B cell (primary cell): ENCODE measurements around the gene HEBP1. TPM values are rescaled to one million over a fixed set of nuclear protein-coding genes. Genes with fewer than 3 reads are reported as not detected.
A peak's percentile ranks its signal among the peaks of the same experiment; 100 is the strongest.

Experiments
- ATAC-seq: fragments of 200-7000 bp; cut with Tn5 transposase; one replicate; pipeline ENCODE4 v1.10.0; 2021; ENCODE audit warnings: low read depth, mild to moderate bottlenecking, moderate number of reproducible peaks, moderate library complexity
- CTCF ChIA-PET: fragments of 350-600 bp; sonication (Branson Sonifier 250); formaldehyde crosslinking; loops from one replicate; lab custom pipeline; 2021; ENCODE audit warnings: antibody characterized with exemption, inconsistent platforms; lab: Charles Lee
- POLR2A ChIA-PET: fragments of 350-600 bp; sonication (Branson Sonifier 250); formaldehyde crosslinking; loops from one replicate; lab custom pipeline; 2021; ENCODE audit warnings: antibody characterized with exemption; lab: Charles Lee
- DNase-seq: peaks from one replicate; pipeline ENCODE4 v3.0.0; 2013
- H2AFZ ChIP-seq: 2 replicates; pipeline ENCODE4 v1.6.1; 2012; ENCODE audit warnings: mild to moderate bottlenecking, low read depth, low read length; ENCODE audit not compliant: insufficient read depth, poor library complexity, severe bottlenecking
- H3K27ac ChIP-seq, 2 donors: 1 replicate in 1 of 2; 2 replicates in 1 of 2; pipeline ENCODE4 v1.5.1; 2012 to 2013; ENCODE audit warnings: low read length in 2 of 2, mild to moderate bottlenecking in 2 of 2, moderate library complexity in 1 of 2
- H3K27me3 ChIP-seq, 4 experiments: fragments of 200-600 bp in 1 of 4; sonication (generic) in 1 of 4; replicated peaks in 1 of 4; 1 replicate in 2 of 4; 2 replicates in 2 of 4; pipeline versions ENCODE4 v1.6.1 to v1.7.0; 2013 to 2016; ENCODE audit warnings: low read length in 3 of 4, mild to moderate bottlenecking in 2 of 4, mixed read lengths in 1 of 4, moderate library complexity in 1 of 4; ENCODE audit not compliant: insufficient read depth in 4 of 4, control insufficient read depth in 3 of 4; ENCODE audit errors: control extremely low read depth in 1 of 4
- H3K36me3 ChIP-seq, 2 experiments: replicated peaks in 1 of 2; 1 replicate in 1 of 2; 2 replicates in 1 of 2; pipeline versions ENCODE4 v1.6.1 to v1.7.1; 2013; ENCODE audit warnings: low read length in 1 of 2; ENCODE audit not compliant: insufficient read depth in 2 of 2, control insufficient read depth in 1 of 2; ENCODE audit errors: control extremely low read depth in 1 of 2, extremely low read depth in 1 of 2
- H3K4me1 ChIP-seq, 2 donors: fragments of 200-600 bp in 1 of 2; sonication (generic) in 1 of 2; 1 replicate in 1 of 2; 2 replicates in 1 of 2; pipeline versions ENCODE4 v1.5.1 to v1.6.1; 2013 to 2017; ENCODE audit warnings: low read length in 2 of 2; ENCODE audit not compliant: control insufficient read depth in 2 of 2, insufficient read depth in 2 of 2
- H3K4me2 ChIP-seq: replicated peaks from 2 replicates; pipeline ENCODE3; 2012; ENCODE audit warnings: mild to moderate bottlenecking, low read depth, low read length; ENCODE audit not compliant: poor library complexity, severe bottlenecking
- H3K4me3 ChIP-seq, 5 experiments: fragments of 200-600 bp in 1 of 5; sonication (generic) in 1 of 5; 1 replicate in 3 of 5; 2 replicates in 2 of 5; pipeline versions ENCODE4 v1.5.1 to v1.7.0; 2011 to 2016; ENCODE audit warnings: low read length in 4 of 5, mild to moderate bottlenecking in 4 of 5, low read depth in 2 of 5, control low read depth in 1 of 5, moderate library complexity in 1 of 5; ENCODE audit not compliant: insufficient read depth in 1 of 5; ENCODE audit errors: control extremely low read depth in 1 of 5, extremely low read depth in 1 of 5
- H3K79me2 ChIP-seq: fragments of 200-600 bp; sonication (generic); one replicate; pipeline ENCODE4 v1.6.0; 2016; ENCODE audit warnings: low read length; ENCODE audit not compliant: control insufficient read depth, insufficient read depth
- H3K9ac ChIP-seq: fragments of 200-600 bp; sonication (generic); 2 replicates; pipeline ENCODE4 v1.6.1; 2017; ENCODE audit warnings: mild to moderate bottlenecking, low read length, moderate library complexity
- H3K9me3 ChIP-seq, 3 donors: one replicate each; pipeline versions ENCODE4 v1.6.1 to v1.7.1; 2013; ENCODE audit warnings: low read length in 2 of 3; ENCODE audit not compliant: control insufficient read depth in 2 of 3, insufficient read depth in 1 of 3; ENCODE audit errors: control extremely low read depth in 1 of 3
- H4K20me1 ChIP-seq: 2 replicates; pipeline ENCODE4 v1.6.0; 2012; ENCODE audit warnings: mild to moderate bottlenecking, low read length; ENCODE audit not compliant: insufficient read depth, control insufficient read depth, poor library complexity, severe bottlenecking
- H3K27ac Mint-ChIP-seq: one replicate; pipeline ENCODE4 v1.8.0; 2021; ENCODE audit warnings: mixed read lengths
- H3K27me3 Mint-ChIP-seq: one replicate; pipeline ENCODE4 v1.8.0; 2021; ENCODE audit warnings: mixed read lengths
- H3K4me1 Mint-ChIP-seq: one replicate; pipeline ENCODE4 v1.8.0; 2021; ENCODE audit warnings: mixed read lengths
- H3K4me3 Mint-ChIP-seq: one replicate; pipeline ENCODE4 v1.8.0; 2021; ENCODE audit warnings: mixed read lengths
- H3K9me3 Mint-ChIP-seq: one replicate; pipeline ENCODE4 v1.8.0; 2022; ENCODE audit warnings: mixed read lengths; ENCODE audit not compliant: insufficient read depth
- EZH2 ChIP-seq: IDR thresholded peaks from 2 replicates; pipeline ENCODE4 v1.6.1; 2012; ENCODE audit warnings: borderline replicate concordance, low read depth, mild to moderate bottlenecking, moderate library complexity, low read length; ENCODE audit not compliant: insufficient read depth, poor library complexity, severe bottlenecking
- WGBS: methylation state at CpG from one replicate; pipeline ENCODE4 v1.1.5; 2013; ENCODE audit warnings: missing lambda C conversion rate; ENCODE audit not compliant: insufficient coverage; 5-methylcytosine and 5-hydroxymethylcytosine counted together
- intact Hi-C: fragments of 100-400 bp; cut with micrococcal nuclease; formaldehyde crosslinking; loops from one replicate; pipeline ENCODE4 v1.10.0; 2022
- polyA plus RNA-seq: library from polyadenylated mRNA; depleted of rRNA; stranded (reverse); fragments of >200 nt; gene quantifications from 2 replicates; pipeline ENCODE4 v1.2.3, GENCODE V29; 2012
- total RNA-seq, 2 donors: library from RNA; stranded (reverse); fragments of 120-200 nt in 1 of 2; gene quantifications; 1 replicate in 1 of 2; 2 replicates in 1 of 2; pipeline versions ENCODE4 v1.2.3 to v1.2.4, GENCODE V29; 2013 to 2022
- TF ChIP-seq, protein P1 (sequence below): fragments of 200-600 bp; IDR thresholded peaks from one replicate; pipeline ENCODE4 v1.8.0; 2022; ENCODE audit warnings: antibody characterized with exemption, mild to moderate bottlenecking

The HEBP1 gene
- total and polyA plus RNA-seq, 2 donors (not counting 1 experiment from before 2014, with no cell fraction given), result 6.0 to 14.5 TPM

DNA sequence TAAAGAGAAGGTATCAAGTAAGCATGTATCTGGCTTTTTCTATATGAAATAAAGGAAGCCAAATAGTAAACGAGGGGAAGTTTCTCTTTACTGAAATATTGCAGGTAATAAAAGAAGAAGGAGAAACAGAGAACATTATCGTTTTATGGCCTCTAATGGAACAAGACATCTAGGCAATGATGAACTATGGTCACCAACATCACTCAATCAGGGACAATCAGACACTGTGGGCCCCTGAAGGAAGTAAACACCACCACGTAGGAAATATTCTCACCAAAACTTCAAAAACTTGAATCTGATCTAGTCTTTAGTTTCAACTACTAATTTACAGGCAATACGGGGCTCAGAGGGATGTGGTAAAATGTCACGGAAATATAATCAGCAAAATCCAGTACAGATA lies 15.9 kb downstream of the HEBP1 start:
- no peak for ATAC-seq
- intact Hi-C loops, result no loop called here

DNA sequence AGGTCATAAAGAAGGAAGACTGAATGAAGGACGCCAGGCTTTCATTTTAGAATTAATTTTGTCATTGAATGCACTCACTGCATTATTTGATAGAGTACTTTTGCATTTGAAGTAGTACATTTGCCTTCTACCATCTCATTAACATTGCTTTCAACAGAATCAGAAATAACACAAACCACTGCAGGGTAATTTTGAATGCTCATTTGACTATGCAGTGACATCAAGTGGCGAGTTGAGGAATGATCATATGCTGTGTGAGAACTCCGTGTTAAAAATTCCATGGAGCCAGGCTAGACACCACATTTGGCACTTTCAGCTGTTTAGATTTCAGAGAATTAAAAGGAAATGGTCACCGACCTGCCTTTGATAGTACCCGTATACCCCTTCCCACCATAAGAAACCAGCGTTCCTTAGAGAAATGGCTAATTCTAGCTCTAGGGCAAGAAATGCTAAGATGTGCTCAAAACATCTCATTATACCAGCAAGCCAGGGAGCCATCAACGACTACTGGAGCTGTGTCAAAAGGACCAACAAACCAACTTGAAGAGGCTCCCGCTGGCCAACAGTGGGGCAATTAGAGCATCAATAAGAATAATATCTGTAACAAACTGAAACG lies 16.5 kb downstream of the HEBP1 start:
- ChIA-PET POLR2A (no interaction called here), CTCF (interaction anchor here (4.2 kb wide), 1 partner anchor 228 kb away, joined by 22 read pairs; no protein-coding TSS in a partner anchor)
- no peak for DNase-seq
- H3K4me3 Mint-ChIP-seq, result no peak overlapping the region
- H3K4me1 Mint-ChIP-seq, result no peaks in the 10 kb centered on the region
- H3K4me2 ChIP-seq, result no peak overlapping the region
- H3K27me3 ChIP-seq, result no peaks in the 10 kb centered on the region
- no peak overlapping the region for H2AFZ ChIP-seq
- no peaks in the 10 kb centered on the region for H4K20me1 ChIP-seq
- no peak for TF ChIP-seq EZH2
- TF ChIP-seq, protein P1, sequence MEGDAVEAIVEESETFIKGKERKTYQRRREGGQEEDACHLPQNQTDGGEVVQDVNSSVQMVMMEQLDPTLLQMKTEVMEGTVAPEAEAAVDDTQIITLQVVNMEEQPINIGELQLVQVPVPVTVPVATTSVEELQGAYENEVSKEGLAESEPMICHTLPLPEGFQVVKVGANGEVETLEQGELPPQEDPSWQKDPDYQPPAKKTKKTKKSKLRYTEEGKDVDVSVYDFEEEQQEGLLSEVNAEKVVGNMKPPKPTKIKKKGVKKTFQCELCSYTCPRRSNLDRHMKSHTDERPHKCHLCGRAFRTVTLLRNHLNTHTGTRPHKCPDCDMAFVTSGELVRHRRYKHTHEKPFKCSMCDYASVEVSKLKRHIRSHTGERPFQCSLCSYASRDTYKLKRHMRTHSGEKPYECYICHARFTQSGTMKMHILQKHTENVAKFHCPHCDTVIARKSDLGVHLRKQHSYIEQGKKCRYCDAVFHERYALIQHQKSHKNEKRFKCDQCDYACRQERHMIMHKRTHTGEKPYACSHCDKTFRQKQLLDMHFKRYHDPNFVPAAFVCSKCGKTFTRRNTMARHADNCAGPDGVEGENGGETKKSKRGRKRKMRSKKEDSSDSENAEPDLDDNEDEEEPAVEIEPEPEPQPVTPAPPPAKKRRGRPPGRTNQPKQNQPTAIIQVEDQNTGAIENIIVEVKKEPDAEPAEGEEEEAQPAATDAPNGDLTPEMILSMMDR, result peak; percentile 21
- H3K4me3 ChIP-seq, result no peak overlapping the region
- intact Hi-C loops, result no loop called here
- H3K27ac ChIP-seq, result no peak overlapping the region
- no peak overlapping the region for H3K9ac ChIP-seq
- peaks cover 10 to 15% of the 10 kb centered on the region in 2 experiments for H3K36me3 ChIP-seq
- no peaks in the 10 kb centered on the region for H3K4me1 ChIP-seq
- no peaks in the 10 kb centered on the region for H3K79me2 ChIP-seq
- WGBS, result 73% methylated on average over 3 of the region's 9 CpGs
- H3K9me3 Mint-ChIP-seq, result no peaks in the 10 kb centered on the region
- no peak overlapping the region for H3K27ac Mint-ChIP-seq
- H3K9me3 ChIP-seq, result no peaks in the 10 kb centered on the region
- ATAC-seq, result no peak
- H3K27me3 Mint-ChIP-seq, result no peaks in the 10 kb centered on the region

More for the DNA sequence above, 15.9 kb downstream of the HEBP1 start:
- ChIA-PET CTCF (interaction anchor here (4.2 kb wide), 1 partner anchor 228 kb away, joined by 22 read pairs; no protein-coding TSS in a partner anchor), POLR2A (no interaction called here)
- no peak overlapping the region for H3K27ac ChIP-seq
- H3K36me3 ChIP-seq, result peaks cover 10 to 15% of the 10 kb centered on the region in 2 experiments
- no peaks in the 10 kb centered on the region for H3K4me1 ChIP-seq
- no peak overlapping the region for H2AFZ ChIP-seq
- H3K79me2 ChIP-seq, result no peaks in the 10 kb centered on the region
- WGBS, result 80% methylated on average over 1 of the region's 5 CpGs
- H3K27me3 Mint-ChIP-seq, result no peaks in the 10 kb centered on the region
- no peaks in the 10 kb centered on the region for H3K27me3 ChIP-seq
- H3K9me3 Mint-ChIP-seq, result no peaks in the 10 kb centered on the region
- no peak overlapping the region for H3K4me3 Mint-ChIP-seq
- H3K9ac ChIP-seq, result no peak overlapping the region
- TF ChIP-seq, protein P1, result no peak
- no peak for TF ChIP-seq EZH2
- no peaks in the 10 kb centered on the region for H3K9me3 ChIP-seq
- H3K4me1 Mint-ChIP-seq, result no peaks in the 10 kb centered on the region
- no peak for DNase-seq
- H3K27ac Mint-ChIP-seq, result no peak overlapping the region
- no peaks in the 10 kb centered on the region for H4K20me1 ChIP-seq
- H3K4me3 ChIP-seq, result no peak overlapping the region
- H3K4me2 ChIP-seq, result no peak overlapping the region
